H1 (cell line): ENCODE measurements around the gene SNAPIN. TPM values are rescaled to one million over a fixed set of nuclear protein-coding genes. Genes with fewer than 3 reads are reported as not detected.

Source experiments
- CBX8 ChIP-seq: fragments of 300-800, 300-1000 bp; sonication (generic); IDR thresholded peaks from 2 replicates; pipeline ENCODE4 v1.7.1; 2016; ENCODE audit warnings: low read depth, low read length, borderline replicate concordance
- CREB1 ChIP-seq: IDR thresholded peaks from 2 replicates; pipeline ENCODE4 v1.6.1; 2012; ENCODE audit warnings: inconsistent platforms
- CTBP2 ChIP-seq: IDR thresholded peaks from 2 replicates; pipeline ENCODE4 v1.7.0; 2011; ENCODE audit warnings: borderline replicate concordance, mild to moderate bottlenecking, moderate library complexity, mixed read lengths, low read length; ENCODE audit not compliant: insufficient read depth, insufficient read length
- CTCF ChIP-seq, 3 experiments: IDR thresholded peaks; 1 replicate in 2 of 3; 2 replicates in 1 of 3; pipeline versions ENCODE4 v1.5.1 to v1.6.1; 2011; ENCODE audit warnings: low read length in 3 of 3, mild to moderate bottlenecking in 3 of 3, inconsistent platforms in 2 of 3, low read depth in 1 of 3, moderate library complexity in 1 of 3; ENCODE audit not compliant: insufficient read depth in 1 of 3; ENCODE audit errors: control extremely low read depth in 1 of 3
- MAFK ChIP-seq: IDR thresholded peaks from 2 replicates; pipeline ENCODE4 v1.6.1; 2012; ENCODE audit warnings: low read depth, mild to moderate bottlenecking, improper control_type of control experiment, low read length
- POU5F1 ChIP-seq: IDR thresholded peaks from 2 replicates; pipeline ENCODE4 v1.6.1; 2011; ENCODE audit warnings: low read depth, mild to moderate bottlenecking, low read length, moderate library complexity
- polyA plus RNA-seq, 7 experiments: library from polyadenylated mRNA; depleted of rRNA in 3 of 7; stranded (reverse) in 5 of 7; unstranded in 2 of 7; fragments of >200 nt in 5 of 7; fragments of 200-250 nt in 2 of 7; gene quantifications; 1 replicate in 5 of 7; 2 replicates in 1 of 7; 4 replicates in 1 of 7; pipeline versions ENCODE4 v1.2.1 to v1.2.3, GENCODE V29; 2011 to 2013; ENCODE audit warnings: missing spikeins in 2 of 7, mixed read lengths in 2 of 7
- total RNA-seq: library from RNA; stranded (reverse); fragmentation: NEBNext Ultra II Directional; extraction: Animal tissue kit (Norgen Biotek cat#: 25700); gene quantifications from 2 replicates; pipeline ENCODE4 v1.2.1, GENCODE V29; 2021

The SNAPIN gene
- total and polyA plus RNA-seq, 2 of the 8 experiments (the other 6 are each of a cell fraction or from before 2014, with no cell fraction given), result 25.7 to 31.1 TPM

- TF ChIP-seq CTCF (IDR thresholded peaks at IDR 0.05; ENCODE audit: control extremely low read depth in 1 of 3, insufficient read depth in 1 of 3, low read depth in 1 of 3, low read length in 3 of 3) (no peak), CREB1 (no peak), MAFK (no peak), CBX8 (no peak), CTBP2 (no peak), POU5F1 (no peak)
- TF ChIP-seq, all 59 proteins: peak for 0
These were observed 24.2 kb downstream of the SNAPIN start (continued) for GRCh38 chr1:153682730-153683129.
